Right lobe of liver (tissue), 4 donors: Measurements from ENCODE around the gene MAB21L1.

Experiments used
- CTCF ChIP-seq, 4 donors: fragments of 200-600 bp in 3 of 4; fragments of 450-650 bp in 1 of 4; IDR thresholded peaks; one replicate each; pipeline versions ENCODE4 v1.5.1 to v1.8.0; 2016 to 2022; ENCODE audit warnings: antibody characterized with exemption in 4 of 4, mild to moderate bottlenecking in 2 of 4
- POLR2A ChIP-seq: fragments of 450-650 bp; IDR thresholded peaks from one replicate; pipeline ENCODE4 v1.6.1; 2017; ENCODE audit warnings: antibody characterized with exemption, mild to moderate bottlenecking
- donor health status: DM: no; HTN: no; CAD: no.
- donor health status: DM: no; HTN: no; CAD: no.
- donor health status: DM: no; HTN: yes; CAD: no.

GRCh38 chr13:35480346-35480745 lies 3.9 kb upstream of the MAB21L1 start:
- TF ChIP-seq POLR2A (no peak), CTCF (IDR thresholded peaks at IDR 0.05) (no peak)
